ENCODE results near the gene RHBDL2. TPM values are rescaled to one million over a fixed set of nuclear protein-coding genes. Genes with fewer than 3 reads are reported as not detected.
A peak's percentile ranks its signal among the peaks of the same experiment; 100 is the strongest.

RHBDL2 gene
- total RNA-seq, 1 donor from 2014 or later = not detected

- H3K9me3 ChIP-seq (replicated peaks) = no peaks in the 10 kb centered on the region
- intact Hi-C loops (cut with micrococcal nuclease) = no loop called here
These were observed 15.5 kb downstream of the RHBDL2 start for GRCh38 chr1:38926091-38926490.

GRCh38 chr1:38925391-38925790 lies 16.2 kb downstream of the RHBDL2 start:
- H3K36me3 ChIP-seq = no peaks in the 10 kb centered on the region
- intact Hi-C loops (cut with micrococcal nuclease) = no loop called here
- H3K4me3 ChIP-seq = no peak overlapping the region
- no peaks in the 10 kb centered on the region for H3K4me1 ChIP-seq
- TF ChIP-seq CTCF (IDR thresholded peaks at IDR 0.05; ENCODE audit: borderline replicate concordance) = no peak
- no peak overlapping the region for H3K27ac ChIP-seq (replicated peaks)
- H3K27me3 ChIP-seq (ENCODE audit: low read depth) = no peaks in the 10 kb centered on the region
- no peak for DNase-seq
- H3K9me3 ChIP-seq (replicated peaks) = no peaks in the 10 kb centered on the region

More at GRCh38 chr1:38926091-38926490, 15.5 kb downstream of the RHBDL2 start:
- Histone ChIP-seq H3K4me1 (no peaks in the 10 kb centered on the region), H3K27me3 (ENCODE audit: low read depth) (no peaks in the 10 kb centered on the region), H3K27ac (replicated peaks) (no peak overlapping the region), H3K4me3 (no peak overlapping the region), H3K36me3 (no peaks in the 10 kb centered on the region)
- DNase-seq = no peak
- no peak for TF ChIP-seq CTCF (IDR thresholded peaks at IDR 0.05; ENCODE audit: borderline replicate concordance)

GRCh38 chr1:38923607-38924006 lies 18.0 kb downstream of the RHBDL2 start:
- TF ChIP-seq CTCF (IDR thresholded peaks at IDR 0.05; ENCODE audit: borderline replicate concordance) = no peak
- intact Hi-C loops (cut with micrococcal nuclease) = no loop called here
- H3K27me3 ChIP-seq (ENCODE audit: low read depth) = no peaks in the 10 kb centered on the region
- H3K4me3 ChIP-seq = no peak overlapping the region
- no peaks in the 10 kb centered on the region for H3K36me3 ChIP-seq
- H3K4me1 ChIP-seq = no peaks in the 10 kb centered on the region
- H3K9me3 ChIP-seq (replicated peaks) = no peaks in the 10 kb centered on the region
- H3K27ac ChIP-seq (replicated peaks) = no peak overlapping the region
- DNase-seq = no peak

- intact Hi-C loops (cut with micrococcal nuclease) = no loop called here
- no peak for DNase-seq
These were observed 22.5 kb downstream of the RHBDL2 start for GRCh38 chr1:38919130-38919529.

GRCh38 chr1:38918568-38918967 lies 23.1 kb downstream of the RHBDL2 start:
- H3K4me1 ChIP-seq = no peaks in the 10 kb centered on the region
- H3K27ac ChIP-seq (replicated peaks) = no peak overlapping the region
- no peak for DNase-seq
- H3K27me3 ChIP-seq (ENCODE audit: low read depth) = no peaks in the 10 kb centered on the region
- TF ChIP-seq CTCF (IDR thresholded peaks at IDR 0.05; ENCODE audit: borderline replicate concordance) = no peak
- no peaks in the 10 kb centered on the region for H3K9me3 ChIP-seq (replicated peaks)
- peaks cover 6% of the 10 kb centered on the region for H3K36me3 ChIP-seq
- intact Hi-C loops (cut with micrococcal nuclease) = no loop called here
- no peak overlapping the region for H3K4me3 ChIP-seq

More at GRCh38 chr1:38919130-38919529, 22.5 kb downstream of the RHBDL2 start:
- no peak overlapping the region for H3K27ac ChIP-seq (replicated peaks)
- H3K4me3 ChIP-seq = no peak overlapping the region
- peaks cover 6% of the 10 kb centered on the region for H3K36me3 ChIP-seq
- no peaks in the 10 kb centered on the region for H3K27me3 ChIP-seq (ENCODE audit: low read depth)
- H3K9me3 ChIP-seq (replicated peaks) = no peaks in the 10 kb centered on the region
- no peaks in the 10 kb centered on the region for H3K4me1 ChIP-seq
- peak; percentile 21 for TF ChIP-seq CTCF (IDR thresholded peaks at IDR 0.05; ENCODE audit: borderline replicate concordance)

- Histone ChIP-seq H3K27me3 (ENCODE audit: low read depth) (no peaks in the 10 kb centered on the region), H3K9me3 (replicated peaks) (no peaks in the 10 kb centered on the region), H3K4me3 (no peak overlapping the region), H3K4me1 (no peaks in the 10 kb centered on the region), H3K36me3 (peaks cover 6% of the 10 kb centered on the region), H3K27ac (replicated peaks) (no peak overlapping the region)
- TF ChIP-seq CTCF (IDR thresholded peaks at IDR 0.05; ENCODE audit: borderline replicate concordance) = no peak
- DNase-seq = no peak
- intact Hi-C loops (cut with micrococcal nuclease) = no loop called here
These were observed 23.9 kb downstream of the RHBDL2 start for GRCh38 chr1:38917772-38918171.

Data from left ventricle myocardium inferior (tissue), 1 donor.